Stimulated activated naive CD8-positive, alpha-beta T cell treated with anti-CD3 and anti-CD28 coated beads, Interleukin-15, Interleukin-2, amounts not matched to agents 100 ng/mL and 50 ng/mL, for 24 hours (primary cell): ENCODE results near the gene BRF1.
"Not testable (repeated sequence)": the region's sequence is repeated elsewhere in the genome, so short reads cannot be mapped to it uniquely, and the experiment has no call there.

ENCODE experiments used
- H3K27ac Mint-ChIP-seq: one replicate; pipeline ENCODE4 v1.8.0; 2021; ENCODE audit warnings: mild to moderate bottlenecking, mixed read lengths
- H3K27me3 Mint-ChIP-seq: one replicate; pipeline ENCODE4 v1.8.0; 2021; ENCODE audit warnings: mixed read lengths
- H3K36me3 Mint-ChIP-seq: one replicate; pipeline ENCODE4 v1.8.0; 2021; ENCODE audit warnings: low read depth, mixed read lengths
- H3K4me1 Mint-ChIP-seq: one replicate; pipeline ENCODE4 v1.8.0; 2021; ENCODE audit warnings: low read depth, mixed read lengths
- H3K4me3 Mint-ChIP-seq: one replicate; pipeline ENCODE4 v1.8.0; 2021; ENCODE audit warnings: mild to moderate bottlenecking, mixed read lengths
- H3K9me3 Mint-ChIP-seq: one replicate; pipeline ENCODE4 v1.8.0; 2021; ENCODE audit warnings: mixed read lengths

The BRF1 gene

DNA sequence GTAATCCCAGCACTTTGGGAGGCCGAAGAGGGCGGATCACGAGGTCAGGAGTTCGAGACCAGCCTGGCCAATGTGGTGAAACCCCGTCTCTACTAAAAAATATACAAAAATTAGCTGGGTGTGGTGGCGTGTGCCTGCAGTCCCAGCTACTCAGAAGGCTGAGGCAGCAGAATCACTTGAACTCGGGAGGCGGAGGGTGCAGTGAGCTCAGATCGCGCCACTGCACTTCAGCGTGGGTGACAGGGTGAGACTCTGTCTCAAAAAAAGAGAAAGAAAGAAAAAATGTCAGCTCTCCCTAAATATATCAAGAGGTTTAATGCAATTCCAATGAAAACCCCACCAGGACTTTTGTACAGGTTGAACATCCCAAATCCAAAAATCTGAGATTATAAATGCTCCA, 3.5 kb downstream of the BRF1 start:
- H3K36me3 Mint-ChIP-seq, result not testable (repeated sequence)

GRCh38 chr14:105294142-105294597, 6.6 kb downstream of the BRF1 start:
- no peaks in the 10 kb centered on the region for H3K36me3 Mint-ChIP-seq

More for the DNA sequence above, 3.5 kb downstream of the BRF1 start:
- H3K4me3 Mint-ChIP-seq, H3K27ac Mint-ChIP-seq, H3K27me3 Mint-ChIP-seq, H3K9me3 Mint-ChIP-seq: not testable (repeated sequence)
- H3K4me1 Mint-ChIP-seq, result peaks cover 50% of the 10 kb centered on the region

DNA sequence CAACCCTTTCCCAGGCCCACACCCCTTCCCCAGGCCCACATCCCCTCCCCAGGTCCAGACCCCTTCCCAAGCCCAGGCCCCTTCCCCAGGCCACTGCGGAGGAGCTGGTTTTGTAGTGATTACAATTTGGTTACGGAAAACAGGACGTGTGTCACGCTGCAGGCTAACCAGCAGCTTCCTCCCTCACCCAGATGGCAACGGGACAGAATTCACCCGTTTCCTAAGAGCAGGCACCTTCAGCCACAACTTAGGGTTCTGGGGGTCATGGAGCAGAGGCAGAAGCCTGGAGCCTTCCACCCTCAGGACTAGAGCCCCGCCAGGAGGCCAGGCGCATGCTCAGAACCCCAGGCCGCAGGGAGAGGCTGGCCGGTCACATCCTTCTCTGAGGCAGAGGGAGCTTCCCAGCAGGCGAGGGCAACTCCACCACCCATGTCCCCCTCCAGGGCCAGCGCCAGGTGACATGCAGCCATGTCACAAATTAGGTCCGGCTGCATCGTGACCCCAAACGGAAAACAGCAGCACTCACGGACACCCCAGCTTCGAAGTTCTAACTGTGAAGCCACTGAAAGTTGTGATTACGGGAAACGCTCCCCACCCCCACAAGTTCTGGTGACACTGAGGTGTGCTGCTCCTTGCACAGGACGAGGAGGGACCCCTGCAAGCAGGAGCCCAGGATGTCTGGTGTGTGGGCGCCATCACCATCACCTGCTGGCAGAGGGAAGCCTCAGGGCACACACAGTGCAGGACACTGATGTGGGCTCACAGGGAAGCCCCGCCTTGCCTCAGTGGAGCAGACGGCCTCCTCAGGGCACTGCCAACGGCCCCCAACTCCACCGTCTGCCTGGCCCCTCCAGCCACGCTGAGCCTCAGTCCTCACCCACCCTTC, 7.7 kb downstream of the BRF1 start:
- peaks cover 46% of the 10 kb centered on the region for H3K4me1 Mint-ChIP-seq

More at GRCh38 chr14:105294142-105294597, 6.6 kb downstream of the BRF1 start:
- H3K4me3 Mint-ChIP-seq, result peak overlapping the region; percentile 59
- H3K9me3 Mint-ChIP-seq, result no peaks in the 10 kb centered on the region
- peak overlapping the region; percentile 77 for H3K27ac Mint-ChIP-seq
- H3K4me1 Mint-ChIP-seq, result peaks cover 54% of the 10 kb centered on the region
- H3K27me3 Mint-ChIP-seq, result no peaks in the 10 kb centered on the region

DNA sequence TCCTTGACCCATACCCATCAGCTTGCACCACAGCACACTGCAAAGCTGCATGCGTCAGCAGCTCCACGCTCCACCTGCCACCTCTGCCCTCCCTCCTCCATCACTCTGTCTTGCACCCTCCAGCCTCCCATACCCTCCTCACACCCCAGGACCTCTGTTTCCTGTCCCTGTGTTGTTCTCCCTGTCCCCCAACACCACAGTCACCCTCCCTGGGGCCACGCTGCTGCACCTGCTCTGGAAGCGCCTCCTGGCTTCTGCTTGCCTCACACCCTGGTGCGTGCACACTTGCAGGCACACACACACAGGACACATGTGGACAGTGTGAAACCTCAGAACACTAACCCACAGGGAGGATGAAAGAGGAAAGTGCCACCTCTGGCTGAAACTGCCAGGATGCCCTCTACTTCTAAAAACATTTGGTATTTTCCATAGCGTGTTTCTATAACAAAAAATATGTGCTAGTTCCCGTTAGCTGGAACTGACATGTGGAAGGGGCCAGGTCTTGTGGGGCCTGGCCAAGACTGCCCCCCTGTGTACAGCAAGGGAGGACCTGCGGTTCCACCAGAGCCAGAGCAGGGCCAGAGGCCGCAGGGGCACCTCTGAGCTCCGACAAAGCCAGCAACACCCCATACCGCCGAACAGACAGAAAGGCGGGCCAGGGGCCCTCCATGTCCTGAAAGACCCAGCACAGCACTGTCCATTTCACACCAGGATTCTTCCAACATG, 10.0 kb downstream of the BRF1 start:
- Mint-ChIP-seq H3K27me3 (no peaks in the 10 kb centered on the region), H3K4me3 (no peak overlapping the region), H3K27ac (no peak overlapping the region), H3K9me3 (no peaks in the 10 kb centered on the region), H3K36me3 (no peaks in the 10 kb centered on the region), H3K4me1 (peaks cover 44% of the 10 kb centered on the region)

More for the DNA sequence above, 7.7 kb downstream of the BRF1 start:
- H3K4me3 Mint-ChIP-seq, result peak overlapping the region; percentile 63
- no peaks in the 10 kb centered on the region for H3K9me3 Mint-ChIP-seq
- H3K36me3 Mint-ChIP-seq, result no peaks in the 10 kb centered on the region
- peak overlapping the region; percentile 61 for H3K27ac Mint-ChIP-seq
- H3K27me3 Mint-ChIP-seq, result no peaks in the 10 kb centered on the region

GRCh38 chr14:105288936-105289335, 11.9 kb downstream of the BRF1 start:
- H3K36me3 Mint-ChIP-seq, H3K27me3 Mint-ChIP-seq, H3K4me3 Mint-ChIP-seq, H3K27ac Mint-ChIP-seq, H3K9me3 Mint-ChIP-seq: not testable (repeated sequence)
- H3K4me1 Mint-ChIP-seq, result peaks cover 41% of the 10 kb centered on the region

DNA sequence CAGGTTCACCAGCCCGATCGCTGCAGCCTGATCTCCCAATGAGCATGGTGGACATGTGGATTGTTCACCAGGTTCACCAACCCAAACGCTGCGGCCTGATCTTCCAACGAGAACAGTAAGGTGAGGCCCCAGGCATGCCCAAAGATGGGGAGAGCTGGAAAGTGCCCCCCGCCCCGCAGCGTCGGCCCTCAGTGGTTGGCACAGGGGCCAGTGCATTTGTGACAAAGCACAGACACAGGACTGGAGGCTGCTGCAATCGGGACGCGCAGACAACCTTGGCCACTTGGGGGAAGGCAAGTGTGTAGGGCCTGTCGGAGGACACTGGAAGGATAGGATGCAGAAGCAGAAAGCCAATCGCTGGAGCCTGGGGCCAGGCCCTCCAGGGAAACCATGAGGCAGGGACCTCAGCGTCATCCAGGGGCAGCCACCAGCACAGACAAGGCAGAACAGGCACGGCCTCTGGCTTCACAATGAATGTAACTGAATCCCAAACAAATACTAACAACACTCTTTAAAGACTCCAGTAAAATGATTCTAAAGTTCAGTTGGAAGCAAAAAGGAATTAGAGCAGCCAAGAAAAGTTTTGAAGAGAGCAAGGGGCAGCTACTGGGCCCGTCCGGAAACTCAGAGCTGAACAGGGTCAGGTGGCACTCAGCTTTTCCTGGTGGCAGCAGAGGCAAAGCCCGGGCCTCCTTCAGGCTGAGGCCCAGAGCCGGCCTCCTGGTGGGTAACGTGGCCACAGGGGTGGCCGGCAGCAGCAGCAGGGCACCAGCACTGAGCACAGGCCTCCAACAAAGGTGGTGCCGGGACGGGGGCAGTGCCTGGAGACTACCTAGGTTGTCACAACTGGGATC, 13.3 kb downstream of the BRF1 start:
- Mint-ChIP-seq H3K4me1 (peaks cover 32% of the 10 kb centered on the region), H3K4me3 (no peak overlapping the region), H3K36me3 (peaks cover 10% of the 10 kb centered on the region), H3K27ac (no peak overlapping the region), H3K9me3 (no peaks in the 10 kb centered on the region), H3K27me3 (no peaks in the 10 kb centered on the region)

- Mint-ChIP-seq H3K27me3 (no peaks in the 10 kb centered on the region), H3K9me3 (no peaks in the 10 kb centered on the region), H3K27ac (no peak overlapping the region), H3K36me3 (peaks cover 10% of the 10 kb centered on the region), H3K4me3 (no peak overlapping the region), H3K4me1 (peaks cover 36% of the 10 kb centered on the region)
These were observed 14.0 kb downstream of the BRF1 start for GRCh38 chr14:105286759-105287144.

DNA sequence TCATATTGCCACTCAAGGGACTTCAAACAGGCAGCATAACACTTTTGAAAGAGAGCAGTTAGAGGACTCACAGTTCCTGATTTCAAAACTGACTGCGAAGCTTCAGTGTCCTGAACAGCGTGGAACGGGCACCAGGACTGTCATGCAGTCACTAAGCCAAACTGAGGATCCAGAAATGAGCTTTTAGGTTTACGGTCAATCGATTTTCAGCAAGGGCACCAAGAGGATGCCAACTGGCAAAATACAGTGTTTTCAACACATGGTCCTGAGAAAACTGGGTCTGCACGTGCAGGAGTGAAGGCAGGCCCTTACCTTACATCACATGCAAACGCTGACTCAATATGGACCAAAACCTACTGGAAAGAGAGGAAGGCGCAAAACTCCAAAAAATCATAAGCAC, 15.6 kb downstream of the BRF1 start:
- Mint-ChIP-seq H3K9me3 (no peaks in the 10 kb centered on the region), H3K27ac (no peak overlapping the region), H3K27me3 (no peaks in the 10 kb centered on the region), H3K4me1 (peaks cover 24% of the 10 kb centered on the region), H3K36me3 (peaks cover 10% of the 10 kb centered on the region), H3K4me3 (no peak overlapping the region)

DNA sequence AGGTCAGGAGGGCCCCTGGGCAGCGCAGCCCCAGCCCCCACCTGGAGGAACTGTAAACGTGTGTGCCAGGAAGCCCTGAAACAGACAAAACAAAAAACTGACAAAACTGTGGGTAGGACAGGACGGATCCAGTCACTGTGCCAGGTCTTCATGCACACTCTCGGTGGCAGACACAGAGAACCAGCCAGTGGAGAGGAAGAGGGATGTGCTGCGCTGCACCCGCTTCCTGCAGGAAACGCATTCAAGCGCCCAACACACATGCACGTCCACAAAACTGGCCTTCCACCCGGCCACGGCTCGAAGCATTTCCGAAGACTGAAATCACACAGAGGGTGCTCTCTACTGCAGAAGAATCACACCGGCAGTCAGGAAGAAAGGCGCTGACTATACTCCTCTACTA, 16.9 kb downstream of the BRF1 start:
- H3K27ac Mint-ChIP-seq, result no peak overlapping the region
- no peak overlapping the region for H3K4me3 Mint-ChIP-seq
- peaks cover 10% of the 10 kb centered on the region for H3K36me3 Mint-ChIP-seq
- H3K4me1 Mint-ChIP-seq, result peaks cover 24% of the 10 kb centered on the region
- H3K9me3 Mint-ChIP-seq, result no peaks in the 10 kb centered on the region
- H3K27me3 Mint-ChIP-seq, result no peaks in the 10 kb centered on the region

DNA sequence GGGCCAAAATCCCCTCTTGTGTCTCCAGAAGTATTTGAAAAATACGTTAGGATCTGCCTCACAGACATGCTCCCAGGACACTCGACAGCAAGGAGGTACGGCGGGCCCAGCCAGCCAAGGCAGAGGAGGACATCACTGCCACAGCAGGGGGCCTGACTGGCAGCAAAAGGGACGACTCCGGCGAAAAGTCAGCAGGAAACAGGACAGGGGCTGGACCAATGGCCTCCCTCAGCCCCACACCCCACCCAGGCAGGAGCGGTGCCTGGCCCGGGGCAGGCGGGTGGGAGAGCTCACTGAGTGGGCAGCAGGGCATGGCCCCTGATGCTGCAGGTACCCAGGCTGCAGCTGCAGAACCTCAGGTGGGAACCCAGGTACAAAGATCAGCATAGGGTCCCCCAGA, 17.8 kb downstream of the BRF1 start:
- Mint-ChIP-seq H3K27ac (no peak overlapping the region), H3K4me3 (no peak overlapping the region), H3K9me3 (no peaks in the 10 kb centered on the region), H3K27me3 (no peaks in the 10 kb centered on the region), H3K36me3 (peaks cover 10% of the 10 kb centered on the region), H3K4me1 (peaks cover 24% of the 10 kb centered on the region)

- Mint-ChIP-seq H3K27me3 (no peaks in the 10 kb centered on the region), H3K36me3 (peaks cover 10% of the 10 kb centered on the region), H3K27ac (no peak overlapping the region), H3K4me1 (peaks cover 24% of the 10 kb centered on the region), H3K4me3 (no peak overlapping the region), H3K9me3 (no peaks in the 10 kb centered on the region)
These were observed 18.6 kb downstream of the BRF1 start for GRCh38 chr14:105282098-105282725.

DNA sequence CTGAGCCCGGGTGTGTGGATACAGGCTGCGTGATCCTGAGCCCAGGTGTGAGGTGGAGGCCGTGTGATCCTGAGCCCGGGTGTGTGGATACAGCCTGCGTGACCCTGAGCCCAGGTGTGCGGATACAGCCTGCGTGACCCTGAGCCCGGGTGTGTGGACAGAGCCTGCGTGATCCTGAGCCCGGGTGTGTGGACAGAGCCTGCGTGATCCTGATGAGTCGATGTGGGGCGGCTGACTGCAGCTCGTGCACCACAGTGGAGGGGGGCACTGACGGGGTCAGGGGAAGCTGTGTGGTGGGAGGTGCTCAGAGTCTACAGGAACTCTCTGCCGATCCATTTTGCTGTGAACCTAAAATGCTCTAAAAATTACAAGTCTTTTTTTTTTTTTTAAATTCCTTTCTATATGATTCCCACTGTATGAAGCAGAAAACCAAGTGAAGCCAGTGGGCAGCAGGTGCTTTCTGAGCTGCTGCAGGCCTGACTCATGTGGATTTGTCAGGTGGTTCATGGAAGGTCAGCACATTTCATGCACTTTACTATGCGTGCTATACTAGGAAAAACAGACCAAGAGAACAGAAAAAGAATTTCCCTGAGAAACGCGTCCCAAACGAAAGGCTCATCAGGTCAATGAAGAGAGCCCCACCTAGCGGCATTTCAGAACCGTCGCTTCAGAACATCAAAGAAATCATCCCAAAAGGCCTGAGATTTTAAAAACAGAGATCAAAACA, 19.3 kb downstream of the BRF1 start:
- Mint-ChIP-seq H3K9me3 (no peaks in the 10 kb centered on the region), H3K4me1 (peaks cover 24% of the 10 kb centered on the region), H3K36me3 (peaks cover 10% of the 10 kb centered on the region), H3K27me3 (no peaks in the 10 kb centered on the region), H3K27ac (no peak overlapping the region), H3K4me3 (no peak overlapping the region)

GRCh38 chr14:105280525-105280924, 20.3 kb downstream of the BRF1 start:
- Mint-ChIP-seq H3K4me1 (peaks cover 24% of the 10 kb centered on the region), H3K9me3 (no peaks in the 10 kb centered on the region), H3K27me3 (no peaks in the 10 kb centered on the region), H3K27ac (no peak overlapping the region), H3K4me3 (no peak overlapping the region), H3K36me3 (peaks cover 10% of the 10 kb centered on the region)
